GM12878 (cell line): ENCODE results near the gene PHRF1. TPM values are rescaled to one million over a fixed set of nuclear protein-coding genes. Genes with fewer than 3 reads are reported as not detected.

Experiments
- CBX3 ChIP-seq: fragments of 200-600 bp; sonication (generic); IDR thresholded peaks from 2 replicates; pipeline ENCODE4 v1.6.1; 2016; ENCODE audit warnings: low read depth, borderline replicate concordance
- CHD2 ChIP-seq: IDR thresholded peaks from 2 replicates; pipeline ENCODE4 v1.6.1; 2011; ENCODE audit warnings: low read depth, low read length, improper control_type of control experiment, borderline replicate concordance
- EED ChIP-seq: sonication (generic); IDR thresholded peaks from 2 replicates; pipeline ENCODE4 v1.6.1; 2016; ENCODE audit warnings: antibody characterized with exemption, low read depth
- EP300 ChIP-seq, 2 experiments: fragments of 150-350 bp in 1 of 2; IDR thresholded peaks; 2 replicates each; pipeline ENCODE4 v1.6.1; 2011 to 2012; ENCODE audit warnings: low read depth in 2 of 2, low read length in 2 of 2, borderline replicate concordance in 1 of 2, improper control_type of control experiment in 1 of 2, inconsistent platforms in 1 of 2; ENCODE audit not compliant: control insufficient read depth in 1 of 2
- GABPA ChIP-seq: IDR thresholded peaks from 2 replicates; pipeline ENCODE4 v1.6.1; 2014; ENCODE audit warnings: antibody characterized with exemption, low read depth, mild to moderate bottlenecking, inconsistent platforms
- MXI1 ChIP-seq: fragments of 150-350 bp; IDR thresholded peaks from 2 replicates; pipeline ENCODE4 v1.6.1; 2011; ENCODE audit warnings: low read depth, mild to moderate bottlenecking, inconsistent platforms, low read length, improper control_type of control experiment
- NR2F1 ChIP-seq: fragments of 450-650 bp; conservative IDR thresholded peaks from 2 replicates; pipeline ENCODE4 v1.6.1; 2017; ENCODE audit warnings: mild to moderate bottlenecking
- NRF1 ChIP-seq: conservative IDR thresholded peaks from 2 replicates; pipeline ENCODE4 v1.6.1; 2011; ENCODE audit warnings: mild to moderate bottlenecking, low read depth, low read length, improper control_type of control experiment
- PAX8 ChIP-seq: fragments of 450-650 bp; IDR thresholded peaks from 2 replicates; pipeline ENCODE4 v1.6.1; 2017; ENCODE audit warnings: mild to moderate bottlenecking, moderate library complexity
- TAF1 ChIP-seq: IDR thresholded peaks from 2 replicates; pipeline ENCODE4 v1.6.1; 2011; ENCODE audit warnings: mild to moderate bottlenecking, low read depth, low read length, borderline replicate concordance
- TBL1XR1 ChIP-seq: IDR thresholded peaks from 2 replicates; pipeline ENCODE4 v1.6.1; 2012; ENCODE audit warnings: low read depth, low read length, improper control_type of control experiment
- ZBTB4 ChIP-seq: fragments of 450-650 bp; formaldehyde crosslinking; IDR thresholded peaks from 2 replicates; pipeline ENCODE4 v1.4.0; 2022; ENCODE audit warnings: mild to moderate bottlenecking, moderate library complexity
- ZNF622 ChIP-seq: fragments of 450-650 bp; IDR thresholded peaks from 2 replicates; pipeline ENCODE4 v1.6.1; 2017; ENCODE audit warnings: mild to moderate bottlenecking, inconsistent platforms
- polyA plus RNA-seq, 11 experiments: library from polyadenylated mRNA; depleted of rRNA in 4 of 11; unstranded in 6 of 11; stranded (reverse) in 5 of 11; fragments of >200 nt; fragmentation: Nextera tagmentation in 4 of 11; fragmentation: Illumina TruSeq in 1 of 11; extraction: Ambion mirVana in 4 of 11; extraction: Trizol in 1 of 11; gene quantifications; 1 replicate in 1 of 11; 2 replicates in 10 of 11; pipeline versions ENCODE4 v1.2.1 to v1.2.3, GENCODE V29; 2011 to 2016; ENCODE audit warnings: inconsistent platforms in 2 of 11, missing spikeins in 2 of 11, low read depth in 1 of 11
- total RNA-seq, 4 experiments: library from RNA; depleted of rRNA in 3 of 4; stranded (reverse); fragments of >200 nt in 3 of 4; fragmentation: Illumina TruSeq in 1 of 4; extraction: Trizol in 1 of 4; gene quantifications; 2 replicates each; pipeline versions ENCODE4 v1.2.1 to v1.2.3, GENCODE V29; 2013 to 2021
- TF ChIP-seq, protein P1 (sequence below): IDR thresholded peaks from 2 replicates; pipeline ENCODE4 v1.6.1; 2012; ENCODE audit warnings: low read length, inconsistent platforms
- TF ChIP-seq, protein P2 (sequence below): IDR thresholded peaks from 2 replicates; pipeline ENCODE4 v1.6.1; 2011; ENCODE audit warnings: mild to moderate bottlenecking, low read depth, low read length, moderate library complexity; ENCODE audit not compliant: insufficient replicate concordance
- TF ChIP-seq, protein P3 (sequence below): fragments of 450-650 bp; IDR thresholded peaks from 2 replicates; pipeline ENCODE4 v1.6.1; 2017; ENCODE audit warnings: mild to moderate bottlenecking, moderate library complexity
- TF ChIP-seq, protein P4 (sequence below): fragments of 450-650 bp; IDR thresholded peaks from 2 replicates; pipeline ENCODE4 v1.6.1; 2016; ENCODE audit warnings: mild to moderate bottlenecking

PHRF1 gene
- total and polyA plus RNA-seq, 10 of the 15 experiments (the other 5 are each of a cell fraction or from before 2014, with no cell fraction given): 0.13 to 43.5 (median 15.1) TPM

- TF ChIP-seq PAX8 (no peak), CBX3 (no peak), NR2F1 (peak; percentile 64), EP300 (IDR thresholded peaks at IDR 0.05; ENCODE audit: borderline replicate concordance in 1 of 2, control insufficient read depth in 1 of 2, low read depth in 2 of 2, low read length in 2 of 2) (no peak), CHD2 (peak; percentile 91), TAF1 (peak; percentile 38; the same call in 1 of the 2 replicates), TBL1XR1 (no peak), MXI1 (0 out of 2 replicates have a peak, but pooled peaks have one; percentile 24), ZNF622 (no peak), NRF1 (peak; percentile 50), EED (no peak), ZBTB4 (CRISPR knock-in tag) (no peak), GABPA (peak; percentile 75)
- TF ChIP-seq, protein P1, sequence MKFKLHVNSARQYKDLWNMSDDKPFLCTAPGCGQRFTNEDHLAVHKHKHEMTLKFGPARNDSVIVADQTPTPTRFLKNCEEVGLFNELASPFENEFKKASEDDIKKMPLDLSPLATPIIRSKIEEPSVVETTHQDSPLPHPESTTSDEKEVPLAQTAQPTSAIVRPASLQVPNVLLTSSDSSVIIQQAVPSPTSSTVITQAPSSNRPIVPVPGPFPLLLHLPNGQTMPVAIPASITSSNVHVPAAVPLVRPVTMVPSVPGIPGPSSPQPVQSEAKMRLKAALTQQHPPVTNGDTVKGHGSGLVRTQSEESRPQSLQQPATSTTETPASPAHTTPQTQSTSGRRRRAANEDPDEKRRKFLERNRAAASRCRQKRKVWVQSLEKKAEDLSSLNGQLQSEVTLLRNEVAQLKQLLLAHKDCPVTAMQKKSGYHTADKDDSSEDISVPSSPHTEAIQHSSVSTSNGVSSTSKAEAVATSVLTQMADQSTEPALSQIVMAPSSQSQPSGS: no peak
- TF ChIP-seq, protein P2, sequence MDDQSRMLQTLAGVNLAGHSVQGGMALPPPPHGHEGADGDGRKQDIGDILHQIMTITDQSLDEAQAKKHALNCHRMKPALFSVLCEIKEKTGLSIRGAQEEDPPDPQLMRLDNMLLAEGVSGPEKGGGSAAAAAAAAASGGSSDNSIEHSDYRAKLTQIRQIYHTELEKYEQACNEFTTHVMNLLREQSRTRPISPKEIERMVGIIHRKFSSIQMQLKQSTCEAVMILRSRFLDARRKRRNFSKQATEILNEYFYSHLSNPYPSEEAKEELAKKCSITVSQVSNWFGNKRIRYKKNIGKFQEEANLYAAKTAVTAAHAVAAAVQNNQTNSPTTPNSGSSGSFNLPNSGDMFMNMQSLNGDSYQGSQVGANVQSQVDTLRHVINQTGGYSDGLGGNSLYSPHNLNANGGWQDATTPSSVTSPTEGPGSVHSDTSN: peak; percentile 99
- TF ChIP-seq, protein P3, sequence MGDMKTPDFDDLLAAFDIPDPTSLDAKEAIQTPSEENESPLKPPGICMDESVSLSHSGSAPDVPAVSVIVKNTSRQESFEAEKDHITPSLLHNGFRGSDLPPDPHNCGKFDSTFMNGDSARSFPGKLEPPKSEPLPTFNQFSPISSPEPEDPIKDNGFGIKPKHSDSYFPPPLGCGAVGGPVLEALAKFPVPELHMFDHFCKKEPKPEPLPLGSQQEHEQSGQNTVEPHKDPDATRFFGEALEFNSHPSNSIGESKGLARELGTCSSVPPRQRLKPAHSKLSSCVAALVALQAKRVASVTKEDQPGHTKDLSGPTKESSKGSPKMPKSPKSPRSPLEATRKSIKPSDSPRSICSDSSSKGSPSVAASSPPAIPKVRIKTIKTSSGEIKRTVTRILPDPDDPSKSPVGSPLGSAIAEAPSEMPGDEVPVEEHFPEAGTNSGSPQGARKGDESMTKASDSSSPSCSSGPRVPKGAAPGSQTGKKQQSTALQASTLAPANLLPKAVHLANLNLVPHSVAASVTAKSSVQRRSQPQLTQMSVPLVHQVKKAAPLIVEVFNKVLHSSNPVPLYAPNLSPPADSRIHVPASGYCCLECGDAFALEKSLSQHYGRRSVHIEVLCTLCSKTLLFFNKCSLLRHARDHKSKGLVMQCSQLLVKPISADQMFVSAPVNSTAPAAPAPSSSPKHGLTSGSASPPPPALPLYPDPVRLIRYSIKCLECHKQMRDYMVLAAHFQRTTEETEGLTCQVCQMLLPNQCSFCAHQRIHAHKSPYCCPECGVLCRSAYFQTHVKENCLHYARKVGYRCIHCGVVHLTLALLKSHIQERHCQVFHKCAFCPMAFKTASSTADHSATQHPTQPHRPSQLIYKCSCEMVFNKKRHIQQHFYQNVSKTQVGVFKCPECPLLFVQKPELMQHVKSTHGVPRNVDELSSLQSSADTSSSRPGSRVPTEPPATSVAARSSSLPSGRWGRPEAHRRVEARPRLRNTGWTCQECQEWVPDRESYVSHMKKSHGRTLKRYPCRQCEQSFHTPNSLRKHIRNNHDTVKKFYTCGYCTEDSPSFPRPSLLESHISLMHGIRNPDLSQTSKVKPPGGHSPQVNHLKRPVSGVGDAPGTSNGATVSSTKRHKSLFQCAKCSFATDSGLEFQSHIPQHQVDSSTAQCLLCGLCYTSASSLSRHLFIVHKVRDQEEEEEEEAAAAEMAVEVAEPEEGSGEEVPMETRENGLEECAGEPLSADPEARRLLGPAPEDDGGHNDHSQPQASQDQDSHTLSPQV: no peak
- TF ChIP-seq, protein P4, sequence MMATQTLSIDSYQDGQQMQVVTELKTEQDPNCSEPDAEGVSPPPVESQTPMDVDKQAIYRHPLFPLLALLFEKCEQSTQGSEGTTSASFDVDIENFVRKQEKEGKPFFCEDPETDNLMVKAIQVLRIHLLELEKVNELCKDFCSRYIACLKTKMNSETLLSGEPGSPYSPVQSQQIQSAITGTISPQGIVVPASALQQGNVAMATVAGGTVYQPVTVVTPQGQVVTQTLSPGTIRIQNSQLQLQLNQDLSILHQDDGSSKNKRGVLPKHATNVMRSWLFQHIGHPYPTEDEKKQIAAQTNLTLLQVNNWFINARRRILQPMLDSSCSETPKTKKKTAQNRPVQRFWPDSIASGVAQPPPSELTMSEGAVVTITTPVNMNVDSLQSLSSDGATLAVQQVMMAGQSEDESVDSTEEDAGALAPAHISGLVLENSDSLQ: peak; percentile 98
Observed at GRCh38 chr11:535519-536454, 40.5 kb upstream of the PHRF1 start, which contains the start of gene HRAS (continued).
